Activated B cell treated with CpG ODN at 0.5 μM for 24 hours (primary cell): ENCODE data around the gene TTC34. TPM values are rescaled to one million over a fixed set of nuclear protein-coding genes. Genes with fewer than 3 reads are reported as not detected.
A peak's percentile ranks its signal among the peaks of the same experiment; 100 is the strongest.

ENCODE experiments used
- ATAC-seq: fragments of 200-7000 bp; cut with Tn5 transposase; one replicate; pipeline ENCODE4 v1.10.0; 2021; ENCODE audit warnings: low read depth, mild to moderate bottlenecking, moderate library complexity
- CTCF ChIA-PET: fragments of 350-600 bp; sonication (Branson Sonifier 250); formaldehyde crosslinking; loops from one replicate; lab custom pipeline; 2021; ENCODE audit warnings: antibody characterized with exemption; lab: Charles Lee
- POLR2A ChIA-PET: fragments of 350-600 bp; sonication (Branson Sonifier 250); formaldehyde crosslinking; loops from one replicate; lab custom pipeline; 2021; ENCODE audit warnings: antibody characterized with exemption; lab: Charles Lee
- DNase-seq: peaks from one replicate; pipeline ENCODE4 v3.0.0; 2022
- H3K27ac Mint-ChIP-seq: one replicate; pipeline ENCODE4 v1.8.0; 2020; ENCODE audit warnings: mixed read lengths
- H3K27me3 Mint-ChIP-seq: one replicate; pipeline ENCODE4 v1.8.0; 2021; ENCODE audit warnings: mixed read lengths
- H3K36me3 Mint-ChIP-seq: one replicate; pipeline ENCODE4 v1.8.0; 2021; ENCODE audit warnings: low read depth, mixed read lengths
- H3K4me1 Mint-ChIP-seq: one replicate; pipeline ENCODE4 v1.8.0; 2021; ENCODE audit warnings: mixed read lengths
- H3K4me3 Mint-ChIP-seq: one replicate; pipeline ENCODE4 v1.8.0; 2020; ENCODE audit warnings: mild to moderate bottlenecking, mixed read lengths
- H3K9me3 Mint-ChIP-seq: one replicate; pipeline ENCODE4 v1.8.0; 2020; ENCODE audit warnings: mixed read lengths
- intact Hi-C: fragments of 100-400 bp; cut with micrococcal nuclease; formaldehyde crosslinking; loops from one replicate; pipeline ENCODE4 v1.15.1; 2024
- total RNA-seq: library from RNA; stranded (reverse); gene quantifications from 2 replicates; pipeline ENCODE4 v1.2.3, GENCODE V29; 2022
- TF ChIP-seq, protein P1 (sequence below): fragments of 200-600 bp; IDR thresholded peaks from one replicate; pipeline ENCODE4 v1.8.0; 2022; ENCODE audit warnings: antibody characterized with exemption, mild to moderate bottlenecking

The TTC34 gene
- total RNA-seq, 1 donor from 2014 or later: 4.5 TPM

- no peak overlapping the region for H3K27ac Mint-ChIP-seq
- TF ChIP-seq, protein P1, sequence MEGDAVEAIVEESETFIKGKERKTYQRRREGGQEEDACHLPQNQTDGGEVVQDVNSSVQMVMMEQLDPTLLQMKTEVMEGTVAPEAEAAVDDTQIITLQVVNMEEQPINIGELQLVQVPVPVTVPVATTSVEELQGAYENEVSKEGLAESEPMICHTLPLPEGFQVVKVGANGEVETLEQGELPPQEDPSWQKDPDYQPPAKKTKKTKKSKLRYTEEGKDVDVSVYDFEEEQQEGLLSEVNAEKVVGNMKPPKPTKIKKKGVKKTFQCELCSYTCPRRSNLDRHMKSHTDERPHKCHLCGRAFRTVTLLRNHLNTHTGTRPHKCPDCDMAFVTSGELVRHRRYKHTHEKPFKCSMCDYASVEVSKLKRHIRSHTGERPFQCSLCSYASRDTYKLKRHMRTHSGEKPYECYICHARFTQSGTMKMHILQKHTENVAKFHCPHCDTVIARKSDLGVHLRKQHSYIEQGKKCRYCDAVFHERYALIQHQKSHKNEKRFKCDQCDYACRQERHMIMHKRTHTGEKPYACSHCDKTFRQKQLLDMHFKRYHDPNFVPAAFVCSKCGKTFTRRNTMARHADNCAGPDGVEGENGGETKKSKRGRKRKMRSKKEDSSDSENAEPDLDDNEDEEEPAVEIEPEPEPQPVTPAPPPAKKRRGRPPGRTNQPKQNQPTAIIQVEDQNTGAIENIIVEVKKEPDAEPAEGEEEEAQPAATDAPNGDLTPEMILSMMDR: no peak
- no peaks in the 10 kb centered on the region for H3K36me3 Mint-ChIP-seq
- no peak overlapping the region for H3K4me3 Mint-ChIP-seq
- no peaks in the 10 kb centered on the region for H3K4me1 Mint-ChIP-seq
- no peak for DNase-seq
- CTCF ChIA-PET: no interaction called here
- intact Hi-C loops: no loop called here
- H3K9me3 Mint-ChIP-seq: peaks cover 11% of the 10 kb centered on the region
- POLR2A ChIA-PET: no interaction called here
- ATAC-seq: no peak
- H3K27me3 Mint-ChIP-seq: peaks cover 16% of the 10 kb centered on the region
Measured at GRCh38 chr1:2612591-2613365, 188.7 kb downstream of the TTC34 start.

- no peak overlapping the region for H3K27ac Mint-ChIP-seq
- H3K27me3 Mint-ChIP-seq: peaks cover 13% of the 10 kb centered on the region
- no peaks in the 10 kb centered on the region for H3K4me1 Mint-ChIP-seq
- no peaks in the 10 kb centered on the region for H3K36me3 Mint-ChIP-seq
- ChIA-PET POLR2A (no interaction called here), CTCF (no interaction called here)
- peaks cover 11% of the 10 kb centered on the region for H3K9me3 Mint-ChIP-seq
- TF ChIP-seq, protein P1: no peak
- no peak overlapping the region for H3K4me3 Mint-ChIP-seq
- intact Hi-C loops: no loop called here
- ATAC-seq (peak; percentile 56), DNase-seq (peak; percentile 13)
Measured at GRCh38 chr1:2611621-2612437, 189.7 kb downstream of the TTC34 start.

DNA sequence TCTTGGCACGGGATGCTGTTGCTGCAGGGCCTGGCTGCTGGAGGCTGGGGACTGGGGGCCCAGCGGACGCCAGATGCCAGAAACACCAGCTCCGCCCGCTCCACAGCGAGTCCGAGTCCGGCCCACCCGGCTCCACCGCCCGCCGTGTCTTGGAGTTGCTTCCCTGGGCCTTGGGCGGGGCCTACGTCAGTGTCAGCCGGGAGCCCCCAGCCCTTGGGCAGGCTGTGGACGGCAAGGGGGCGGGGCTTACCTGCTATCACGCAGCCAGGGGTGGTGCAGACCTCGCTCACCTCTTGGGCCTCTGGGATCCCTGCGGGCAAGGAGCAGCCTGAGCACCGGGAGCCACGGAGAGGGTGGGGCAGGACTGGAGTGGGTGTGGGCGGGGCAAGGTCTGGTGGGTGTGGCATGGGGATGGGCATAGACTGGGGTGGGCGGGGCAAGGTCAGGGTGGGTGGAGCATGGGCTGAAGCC lies 190.4 kb downstream of the TTC34 start:
- ChIA-PET CTCF (no interaction called here), POLR2A (no interaction called here)
- H3K4me3 Mint-ChIP-seq: no peak overlapping the region
- peaks cover 8% of the 10 kb centered on the region for H3K9me3 Mint-ChIP-seq
- TF ChIP-seq, protein P1: no peak
- H3K4me1 Mint-ChIP-seq: no peaks in the 10 kb centered on the region
- DNase-seq (peak; percentile 14), ATAC-seq (peak; percentile 49)
- peaks cover 13% of the 10 kb centered on the region for H3K27me3 Mint-ChIP-seq
- H3K36me3 Mint-ChIP-seq: no peaks in the 10 kb centered on the region
- intact Hi-C loops: no loop called here
- no peak overlapping the region for H3K27ac Mint-ChIP-seq

GRCh38 chr1:2610036-2610959 lies 191.2 kb downstream of the TTC34 start:
- Mint-ChIP-seq H3K27ac (no peak overlapping the region), H3K27me3 (peaks cover 12% of the 10 kb centered on the region), H3K9me3 (peaks cover 7% of the 10 kb centered on the region), H3K4me3 (no peak overlapping the region), H3K4me1 (no peaks in the 10 kb centered on the region), H3K36me3 (no peaks in the 10 kb centered on the region)
- ATAC-seq (no peak), DNase-seq (no peak)
- intact Hi-C loops: no loop called here
- POLR2A ChIA-PET: no interaction called here
- CTCF ChIA-PET: no interaction called here
- TF ChIP-seq, protein P1: no peak
